Measurements from ENCODE around the gene TRAM1L1. TPM values are rescaled to one million over a fixed set of nuclear protein-coding genes. Genes with fewer than 3 reads are reported as not detected.

Gene TRAM1L1
- total RNA-seq = 1 to 10 TPM in 4 of 10 donors, under 1 TPM in 5, not detected in 1; 0.13 to 1.6 (median 0.92) TPM
- under 1 TPM; 0.29 to 0.44 TPM for polyA plus RNA-seq
- long read RNA-seq, donor 1, partial matches to known transcripts = 0 of 3 reads
- long read RNA-seq, donor 1, other reads (novel, unspliced or antisense) = 1 of 3 reads
- long read RNA-seq, donor 2, partial matches to known transcripts = 0 of 2 reads
- long read RNA-seq, donor 2, other reads (novel, unspliced or antisense) = 0 of 2 reads
- long read RNA-seq, donor 3, transcript TRAM1L1-201 (1 exons, 2,023 nt) = major isoform, 8 of 8 reads
- long read RNA-seq, donor 3, partial matches to known transcripts = 0 of 8 reads
- long read RNA-seq, donor 3, other reads (novel, unspliced or antisense) = 0 of 8 reads

- ATAC-seq = peak; percentile 68 to 93 (median 87)
Measured at GRCh38 chr4:117084866-117085701, at the start of gene TRAM1L1. Gene TRAM1L1 (minus strand): TSS chr4:117085576. CDS start chr4:117085393, 183 bp downstream.

GRCh38 chr4:117134386-117134785 lies 49.0 kb upstream of the TRAM1L1 start:
- 9 to 11% methylated on average over 4 of the region's 4 CpGs for WGBS, 2 donors
- DNase-seq (no peak), ATAC-seq (no peak)
- Histone ChIP-seq H3K9me3 (peaks cover 0 to 35% (median 6%) of the 10 kb centered on the region in 11 donors), H3K27me3 (no peaks in the 10 kb centered on the region), H3K4me1 (no peaks in the 10 kb centered on the region), H3K36me3 (no peaks in the 10 kb centered on the region), H3K27ac (no peak overlapping the region), H3K4me3 (no peak overlapping the region)
- TF ChIP-seq CTCF (IDR thresholded peaks at IDR 0.05) = peak in 6 of 9 donors; percentile 11 to 34 (median 20)
- intact Hi-C loops (cut with DNase I) = loop anchor here in 1 of 10 donors (5.0 kb wide), 1 partner anchor 1088 kb away; no protein-coding TSS in a partner anchor

More at GRCh38 chr4:117084866-117085701, at the start of gene TRAM1L1:
- Histone ChIP-seq H3K27me3 (no peaks in the 10 kb centered on the region), H3K4me1 (peaks cover 0 to 5% (median 0%) of the 10 kb centered on the region in 9 donors), H3K9me3 (peaks cover 0 to 8% (median 0%) of the 10 kb centered on the region in 11 donors), H3K36me3 (no peaks in the 10 kb centered on the region), H3K27ac (peak within 1 kb of the TSS in 4 of 10 donors; percentile 30 to 53 (median 46)), H3K4me3 (peak within 1 kb of the TSS; percentile 26 to 67 (median 56))
- 5 to 6% methylated on average over 45 of the region's 45 CpGs for WGBS, 2 donors
- TF ChIP-seq CTCF (IDR thresholded peaks at IDR 0.05) = peak in 2 of 9 donors; percentile 17 to 29
- DNase-seq = peak; percentile 45 to 65
- intact Hi-C loops (cut with DNase I) = no loop called here

- no peaks in the 10 kb centered on the region for H3K36me3 ChIP-seq
- H3K27ac ChIP-seq = no peak overlapping the region
- H3K9me3 ChIP-seq = no peaks in the 10 kb centered on the region
- ATAC-seq (no peak), DNase-seq (no peak)
- intact Hi-C loops (cut with DNase I) = no loop called here
- H3K4me1 ChIP-seq = no peaks in the 10 kb centered on the region
- no peaks in the 10 kb centered on the region for H3K27me3 ChIP-seq
- TF ChIP-seq CTCF (IDR thresholded peaks at IDR 0.05) = no peak
- no peak overlapping the region for H3K4me3 ChIP-seq
Measured at GRCh38 chr4:117096886-117097285, 11.5 kb upstream of the TRAM1L1 start.

GRCh38 chr4:117096462-117096861 lies 11.1 kb upstream of the TRAM1L1 start:
- ATAC-seq (no peak), DNase-seq (no peak)
- 86 to 87% methylated on average over 5 of the region's 5 CpGs for WGBS, 2 donors
- Histone ChIP-seq H3K4me3 (no peak overlapping the region), H3K27me3 (no peaks in the 10 kb centered on the region), H3K9me3 (no peaks in the 10 kb centered on the region), H3K36me3 (no peaks in the 10 kb centered on the region), H3K4me1 (no peaks in the 10 kb centered on the region), H3K27ac (no peak overlapping the region)
- intact Hi-C loops (cut with DNase I) = no loop called here
- TF ChIP-seq CTCF (IDR thresholded peaks at IDR 0.05) = no peak

All from heart right ventricle (tissue), 16 donors.